ENCODE results near the gene SLAMF9. TPM values are rescaled to one million over a fixed set of nuclear protein-coding genes. Genes with fewer than 3 reads are reported as not detected.

Gene SLAMF9
- total RNA-seq, 2 donors from 2014 or later, result not detected

DNA sequence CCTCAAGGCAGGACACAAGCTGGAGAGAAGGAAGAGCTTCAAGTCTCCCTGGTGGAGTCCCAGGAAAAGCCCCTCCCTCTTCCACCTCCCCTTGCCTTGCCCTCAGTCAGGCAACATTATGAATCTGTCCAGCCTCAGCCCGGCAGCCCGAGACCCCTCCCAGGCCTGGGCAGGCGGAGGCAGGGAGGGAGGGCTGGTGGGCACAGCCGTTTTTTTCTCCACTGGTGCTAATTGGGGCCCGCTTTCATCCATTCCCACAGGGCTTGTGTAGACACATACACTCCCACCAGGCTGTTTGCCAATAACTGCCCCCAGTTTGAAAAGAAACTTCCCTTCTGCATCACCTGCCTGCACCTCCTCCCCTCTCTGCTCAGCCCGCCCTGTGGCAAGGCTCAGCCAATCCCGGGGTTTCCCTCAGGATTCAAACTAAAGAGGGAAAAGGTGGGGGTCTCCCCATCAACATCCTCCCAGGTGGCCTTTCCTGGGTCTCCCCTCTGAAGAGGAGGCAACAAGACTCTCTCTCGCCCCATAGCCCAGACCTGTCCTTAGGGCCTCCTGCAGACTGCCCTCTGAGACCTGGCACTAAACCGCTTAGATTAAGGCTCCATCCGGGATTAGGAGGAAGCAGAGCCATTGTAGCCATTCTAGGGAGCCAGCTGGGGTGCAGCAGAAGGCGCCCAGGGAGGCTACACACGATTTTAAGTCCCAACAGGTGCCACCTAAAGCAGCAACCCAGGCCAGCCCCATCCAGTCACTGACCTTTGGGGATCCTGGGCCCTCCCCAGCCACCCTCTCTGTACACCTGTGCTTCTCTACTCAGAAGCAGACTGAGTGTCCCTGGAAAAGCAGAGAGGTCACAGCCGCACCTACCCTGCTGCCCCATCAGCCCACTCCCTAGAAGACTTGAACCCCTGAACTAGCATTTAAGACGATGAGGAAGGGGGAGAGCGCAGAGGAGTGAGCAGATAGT lies 12.2 kb downstream of the SLAMF9 start:
- H3K4me1 ChIP-seq (ENCODE audit: control insufficient read depth in 1 of 2, low read depth in 2 of 2), result peaks cover 10 to 14% of the 10 kb centered on the region in 2 donors
- no peak for TF ChIP-seq CTCF (IDR thresholded peaks at IDR 0.05)
- no peak overlapping the region for H3K4me3 ChIP-seq
- DNase-seq (ENCODE audit: low spot score), result no peak
- no peaks in the 10 kb centered on the region for H3K36me3 ChIP-seq
- H3K27ac ChIP-seq, result no peak overlapping the region
- H3K27me3 ChIP-seq (replicated peaks; ENCODE audit: insufficient read depth), result no peaks in the 10 kb centered on the region
- no peak for ATAC-seq (ENCODE audit: insufficient number of reproducible peaks, low FRiP score, low read depth)
- no peaks in the 10 kb centered on the region for H3K9me3 ChIP-seq

GRCh38 chr1:159941141-159941540 lies 12.9 kb downstream of the SLAMF9 start:
- no peaks in the 10 kb centered on the region for H3K9me3 ChIP-seq
- H3K27ac ChIP-seq, result no peak overlapping the region
- no peak for DNase-seq (ENCODE audit: low spot score)
- no peaks in the 10 kb centered on the region for H3K27me3 ChIP-seq (replicated peaks; ENCODE audit: insufficient read depth)
- ATAC-seq (ENCODE audit: insufficient number of reproducible peaks, low FRiP score, low read depth), result no peak
- H3K36me3 ChIP-seq, result no peaks in the 10 kb centered on the region
- H3K4me3 ChIP-seq, result no peak overlapping the region
- peaks cover 10 to 13% of the 10 kb centered on the region in 2 donors for H3K4me1 ChIP-seq (ENCODE audit: control insufficient read depth in 1 of 2, low read depth in 2 of 2)
- no peak for TF ChIP-seq CTCF (IDR thresholded peaks at IDR 0.05)

- Histone ChIP-seq H3K9me3 (no peaks in the 10 kb centered on the region), H3K27me3 (replicated peaks; ENCODE audit: insufficient read depth) (no peaks in the 10 kb centered on the region), H3K4me1 (ENCODE audit: control insufficient read depth in 1 of 2, low read depth in 2 of 2) (peaks cover under 1 to 4% of the 10 kb centered on the region in 2 donors), H3K27ac (no peak overlapping the region), H3K4me3 (no peak overlapping the region), H3K36me3 (no peaks in the 10 kb centered on the region)
- TF ChIP-seq CTCF (IDR thresholded peaks at IDR 0.05), result no peak
- DNase-seq (ENCODE audit: low spot score) (no peak), ATAC-seq (ENCODE audit: insufficient number of reproducible peaks, low FRiP score, low read depth) (no peak)
Measured at GRCh38 chr1:159940006-159940620, 13.9 kb downstream of the SLAMF9 start.

DNA sequence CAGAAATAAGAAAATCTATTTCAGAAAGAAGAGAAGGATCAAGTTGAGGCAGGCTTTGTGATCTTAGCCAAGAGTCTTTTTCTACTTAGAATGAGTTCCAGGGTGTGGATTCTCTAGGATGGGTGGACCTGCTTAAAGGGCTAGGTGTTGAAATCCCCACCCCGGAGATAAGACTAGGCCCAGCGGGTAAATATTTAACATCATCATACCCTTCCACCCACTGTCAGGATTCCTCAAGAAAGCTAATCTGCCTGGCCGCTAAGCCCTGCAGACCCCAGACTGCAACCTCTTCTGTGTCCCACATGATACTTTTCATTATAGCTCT lies 14.4 kb downstream of the SLAMF9 start:
- Histone ChIP-seq H3K4me1 (ENCODE audit: control insufficient read depth in 1 of 2, low read depth in 2 of 2) (no peaks in the 10 kb centered on the region), H3K36me3 (no peaks in the 10 kb centered on the region), H3K9me3 (no peaks in the 10 kb centered on the region), H3K27ac (no peak overlapping the region), H3K4me3 (no peak overlapping the region), H3K27me3 (replicated peaks; ENCODE audit: insufficient read depth) (no peaks in the 10 kb centered on the region)
- no peak for DNase-seq (ENCODE audit: low spot score)
- no peak for TF ChIP-seq CTCF (IDR thresholded peaks at IDR 0.05)
- no peak for ATAC-seq (ENCODE audit: insufficient number of reproducible peaks, low FRiP score, low read depth)

DNA sequence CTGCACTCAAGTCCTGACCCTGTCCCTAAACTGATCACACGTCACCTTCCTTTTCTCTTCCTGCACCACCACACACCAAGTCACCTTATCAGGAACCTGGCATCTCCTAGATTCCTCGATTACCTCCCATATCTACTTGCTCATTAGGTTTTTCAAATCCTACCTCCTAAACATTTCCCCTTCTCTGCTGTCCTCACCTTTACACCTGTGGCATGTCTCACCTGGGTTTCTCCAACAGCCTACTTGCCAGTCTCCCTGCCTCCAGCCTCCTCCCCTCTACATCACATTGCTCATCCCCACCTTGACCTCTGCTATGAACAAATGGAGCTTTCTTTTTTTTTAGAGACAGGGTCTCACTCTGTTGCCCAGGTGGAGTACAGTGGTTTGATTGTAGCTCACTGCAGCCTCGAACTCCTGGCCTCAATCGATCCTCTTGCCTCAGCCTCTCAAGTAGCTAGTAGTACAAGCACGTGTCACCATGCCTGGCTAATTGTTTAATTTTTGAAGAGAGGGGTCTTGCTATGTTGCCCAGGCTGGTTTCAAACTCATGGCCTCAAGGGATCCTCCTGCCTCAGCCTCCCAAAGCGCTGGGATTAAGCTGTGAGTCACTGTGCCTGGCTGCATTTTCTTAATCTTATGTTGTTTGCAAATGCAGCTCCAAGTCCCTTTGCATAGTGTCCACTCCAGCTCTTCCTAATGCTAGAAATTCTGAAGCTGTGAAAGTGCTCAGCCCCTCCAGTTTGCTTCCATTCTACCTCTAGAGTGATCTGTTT lies 14.9 kb downstream of the SLAMF9 start:
- H3K27me3 ChIP-seq (replicated peaks; ENCODE audit: insufficient read depth), result no peaks in the 10 kb centered on the region
- no peak for DNase-seq (ENCODE audit: low spot score)
- H3K36me3 ChIP-seq, result no peaks in the 10 kb centered on the region
- no peak overlapping the region for H3K27ac ChIP-seq
- ATAC-seq (ENCODE audit: insufficient number of reproducible peaks, low FRiP score, low read depth), result no peak
- H3K9me3 ChIP-seq, result no peaks in the 10 kb centered on the region
- H3K4me1 ChIP-seq (ENCODE audit: control insufficient read depth in 1 of 2, low read depth in 2 of 2), result no peaks in the 10 kb centered on the region
- no peak for TF ChIP-seq CTCF (IDR thresholded peaks at IDR 0.05)
- H3K4me3 ChIP-seq, result no peak overlapping the region

All from thoracic aorta (tissue), 2 donors.